Peyer's patch (tissue), 4 donors: ENCODE measurements around the gene ZSCAN32.

Source experiments
- POLR2A ChIP-seq, 2 donors: fragments of 450-650 bp; IDR thresholded peaks; one replicate each; pipeline ENCODE4 v1.5.1; 2017; ENCODE audit warnings: antibody characterized with exemption in 2 of 2, mild to moderate bottlenecking in 2 of 2, moderate library complexity in 2 of 2
- TF ChIP-seq, protein P1 (sequence below), 6 experiments: fragments of 450-650 bp in 4 of 6; fragments of 200-600 bp in 2 of 6; sonication (generic) in 1 of 6; IDR thresholded peaks; one replicate each; pipeline ENCODE4 v1.5.1; 2017 to 2019; ENCODE audit warnings: antibody characterized with exemption in 6 of 6, mild to moderate bottlenecking in 3 of 6, moderate library complexity in 1 of 6

- TF ChIP-seq, protein P1, sequence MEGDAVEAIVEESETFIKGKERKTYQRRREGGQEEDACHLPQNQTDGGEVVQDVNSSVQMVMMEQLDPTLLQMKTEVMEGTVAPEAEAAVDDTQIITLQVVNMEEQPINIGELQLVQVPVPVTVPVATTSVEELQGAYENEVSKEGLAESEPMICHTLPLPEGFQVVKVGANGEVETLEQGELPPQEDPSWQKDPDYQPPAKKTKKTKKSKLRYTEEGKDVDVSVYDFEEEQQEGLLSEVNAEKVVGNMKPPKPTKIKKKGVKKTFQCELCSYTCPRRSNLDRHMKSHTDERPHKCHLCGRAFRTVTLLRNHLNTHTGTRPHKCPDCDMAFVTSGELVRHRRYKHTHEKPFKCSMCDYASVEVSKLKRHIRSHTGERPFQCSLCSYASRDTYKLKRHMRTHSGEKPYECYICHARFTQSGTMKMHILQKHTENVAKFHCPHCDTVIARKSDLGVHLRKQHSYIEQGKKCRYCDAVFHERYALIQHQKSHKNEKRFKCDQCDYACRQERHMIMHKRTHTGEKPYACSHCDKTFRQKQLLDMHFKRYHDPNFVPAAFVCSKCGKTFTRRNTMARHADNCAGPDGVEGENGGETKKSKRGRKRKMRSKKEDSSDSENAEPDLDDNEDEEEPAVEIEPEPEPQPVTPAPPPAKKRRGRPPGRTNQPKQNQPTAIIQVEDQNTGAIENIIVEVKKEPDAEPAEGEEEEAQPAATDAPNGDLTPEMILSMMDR (IDR thresholded peaks at IDR 0.05): no peak
- TF ChIP-seq POLR2A (IDR thresholded peaks at IDR 0.05): no peak
Observed at GRCh38 chr16:3400446-3400778, 392 bp downstream of the ZSCAN32 start.
